DND-41 (cell line): ENCODE data around the gene GYG1.

Experiments used
- ATAC-seq: fragments of 200-7000 bp; cut with Tn5 transposase; 3 replicates; pipeline ENCODE4 v1.9.1; 2021; ENCODE audit warnings: low read depth; ENCODE audit not compliant: insufficient read depth
- DNase-seq: peaks from one replicate; pipeline ENCODE4 v3.0.0-alpha.2; 2020
- H2AFZ ChIP-seq: 2 replicates; pipeline ENCODE4 v1.6.0; 2012; ENCODE audit warnings: low read depth, low read length
- H3K27ac ChIP-seq: 2 replicates; pipeline ENCODE4 v1.5.1; 2012; ENCODE audit warnings: low read length, inconsistent platforms
- H3K27me3 ChIP-seq: fragments of 200-600 bp; sonication (generic); 2 replicates; pipeline ENCODE4 v1.6.0; 2012; ENCODE audit warnings: low read length, mild to moderate bottlenecking, inconsistent platforms; ENCODE audit not compliant: insufficient read depth, poor library complexity
- H3K36me3 ChIP-seq: 2 replicates; pipeline ENCODE4 v1.5.1; 2012; ENCODE audit warnings: low read length, inconsistent platforms; ENCODE audit not compliant: insufficient read depth
- H3K4me1 ChIP-seq: 2 replicates; pipeline ENCODE4 v1.5.1; 2012; ENCODE audit warnings: mild to moderate bottlenecking, low read length; ENCODE audit not compliant: insufficient read depth
- H3K4me2 ChIP-seq: 2 replicates; pipeline ENCODE4 v1.6.0; 2012; ENCODE audit warnings: mild to moderate bottlenecking, moderate library complexity, low read length, inconsistent platforms; ENCODE audit not compliant: insufficient read depth
- H3K4me3 ChIP-seq, 2 experiments: fragments of 200-600 bp in 1 of 2; shearing (Covaris generic) in 1 of 2; 2 replicates each; pipeline ENCODE4 v1.5.1; 2012 to 2016; ENCODE audit warnings: inconsistent platforms in 2 of 2, low read length in 2 of 2, mild to moderate bottlenecking in 2 of 2, low read depth in 1 of 2, moderate library complexity in 1 of 2
- H3K79me2 ChIP-seq: 2 replicates; pipeline ENCODE4 v1.6.0; 2012; ENCODE audit warnings: low read length, inconsistent platforms; ENCODE audit not compliant: insufficient read depth
- H3K9ac ChIP-seq: 2 replicates; pipeline ENCODE4 v1.6.0; 2012; ENCODE audit warnings: low read depth, mild to moderate bottlenecking, inconsistent platforms, low read length, moderate library complexity
- H3K9me3 ChIP-seq: 2 replicates; pipeline ENCODE4 v1.5.1; 2012; ENCODE audit warnings: low read length, moderate library complexity, mild to moderate bottlenecking, inconsistent platforms; ENCODE audit not compliant: insufficient read depth, severe bottlenecking
- H4K20me1 ChIP-seq: 2 replicates; pipeline ENCODE4 v1.6.0; 2012; ENCODE audit warnings: low read length; ENCODE audit not compliant: insufficient read depth
- EZH2 ChIP-seq: IDR thresholded peaks from 3 replicates; pipeline ENCODE4 v1.6.1; 2012; ENCODE audit warnings: borderline replicate concordance, low read depth, mild to moderate bottlenecking, moderate library complexity, low read length, inconsistent platforms; ENCODE audit not compliant: severe bottlenecking
- TF ChIP-seq, protein P1 (sequence below): IDR thresholded peaks from 2 replicates; pipeline ENCODE4 v1.5.1; 2012; ENCODE audit warnings: borderline replicate concordance, low read length, moderate library complexity, mild to moderate bottlenecking; ENCODE audit not compliant: poor library complexity, severe bottlenecking; ENCODE audit errors: extremely low read depth

GYG1 gene

DNA sequence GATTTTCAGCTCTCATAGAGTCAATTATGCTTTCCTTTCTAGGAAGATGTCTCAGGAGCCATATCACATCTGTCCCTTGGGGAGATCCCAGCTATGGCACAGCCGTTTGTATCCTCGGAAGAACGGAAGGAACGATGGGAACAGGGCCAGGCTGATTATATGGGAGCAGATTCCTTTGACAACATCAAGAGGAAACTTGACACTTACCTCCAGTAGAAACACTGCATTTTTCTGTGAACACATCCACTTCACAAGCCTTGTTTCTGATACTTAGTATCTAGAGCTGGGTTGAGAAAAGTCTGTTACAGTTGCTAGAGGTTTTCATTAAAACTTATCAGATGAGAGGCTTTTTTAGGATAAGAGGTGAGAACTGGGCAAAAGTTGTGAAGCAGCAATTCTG is 35.4 kb downstream of the GYG1 start:
- H3K4me3 ChIP-seq, result no peak overlapping the region
- H2AFZ ChIP-seq, result no peak overlapping the region
- ATAC-seq (no peak), DNase-seq (no peak)
- peaks cover 64% of the 10 kb centered on the region; the same call in 1 of the 2 replicates for H3K36me3 ChIP-seq
- H3K4me1 ChIP-seq, result no peaks in the 10 kb centered on the region
- no peaks in the 10 kb centered on the region for H3K27me3 ChIP-seq
- no peaks in the 10 kb centered on the region for H4K20me1 ChIP-seq
- H3K27ac ChIP-seq, result no peak overlapping the region
- no peaks in the 10 kb centered on the region for H3K9me3 ChIP-seq
- no peaks in the 10 kb centered on the region for H3K79me2 ChIP-seq
- no peak overlapping the region for H3K4me2 ChIP-seq
- TF ChIP-seq EZH2, result no peak
- TF ChIP-seq, protein P1, sequence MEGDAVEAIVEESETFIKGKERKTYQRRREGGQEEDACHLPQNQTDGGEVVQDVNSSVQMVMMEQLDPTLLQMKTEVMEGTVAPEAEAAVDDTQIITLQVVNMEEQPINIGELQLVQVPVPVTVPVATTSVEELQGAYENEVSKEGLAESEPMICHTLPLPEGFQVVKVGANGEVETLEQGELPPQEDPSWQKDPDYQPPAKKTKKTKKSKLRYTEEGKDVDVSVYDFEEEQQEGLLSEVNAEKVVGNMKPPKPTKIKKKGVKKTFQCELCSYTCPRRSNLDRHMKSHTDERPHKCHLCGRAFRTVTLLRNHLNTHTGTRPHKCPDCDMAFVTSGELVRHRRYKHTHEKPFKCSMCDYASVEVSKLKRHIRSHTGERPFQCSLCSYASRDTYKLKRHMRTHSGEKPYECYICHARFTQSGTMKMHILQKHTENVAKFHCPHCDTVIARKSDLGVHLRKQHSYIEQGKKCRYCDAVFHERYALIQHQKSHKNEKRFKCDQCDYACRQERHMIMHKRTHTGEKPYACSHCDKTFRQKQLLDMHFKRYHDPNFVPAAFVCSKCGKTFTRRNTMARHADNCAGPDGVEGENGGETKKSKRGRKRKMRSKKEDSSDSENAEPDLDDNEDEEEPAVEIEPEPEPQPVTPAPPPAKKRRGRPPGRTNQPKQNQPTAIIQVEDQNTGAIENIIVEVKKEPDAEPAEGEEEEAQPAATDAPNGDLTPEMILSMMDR, result no peak
- H3K9ac ChIP-seq, result no peak overlapping the region

- no peaks in the 10 kb centered on the region for H4K20me1 ChIP-seq
- no peak overlapping the region for H3K4me3 ChIP-seq
- no peak overlapping the region for H3K27ac ChIP-seq
- no peaks in the 10 kb centered on the region for H3K27me3 ChIP-seq
- no peak overlapping the region for H2AFZ ChIP-seq
- no peaks in the 10 kb centered on the region for H3K4me1 ChIP-seq
- ATAC-seq (no peak), DNase-seq (no peak)
- H3K4me2 ChIP-seq, result no peak overlapping the region
- H3K79me2 ChIP-seq, result no peaks in the 10 kb centered on the region
- peaks cover 89% of the 10 kb centered on the region for H3K36me3 ChIP-seq
- TF ChIP-seq, protein P1, result no peak
- no peak for TF ChIP-seq EZH2
- no peak overlapping the region for H3K9ac ChIP-seq
- no peaks in the 10 kb centered on the region for H3K9me3 ChIP-seq
Observed at GRCh38 chr3:149031096-149031495, 39.8 kb downstream of the GYG1 start.

DNA sequence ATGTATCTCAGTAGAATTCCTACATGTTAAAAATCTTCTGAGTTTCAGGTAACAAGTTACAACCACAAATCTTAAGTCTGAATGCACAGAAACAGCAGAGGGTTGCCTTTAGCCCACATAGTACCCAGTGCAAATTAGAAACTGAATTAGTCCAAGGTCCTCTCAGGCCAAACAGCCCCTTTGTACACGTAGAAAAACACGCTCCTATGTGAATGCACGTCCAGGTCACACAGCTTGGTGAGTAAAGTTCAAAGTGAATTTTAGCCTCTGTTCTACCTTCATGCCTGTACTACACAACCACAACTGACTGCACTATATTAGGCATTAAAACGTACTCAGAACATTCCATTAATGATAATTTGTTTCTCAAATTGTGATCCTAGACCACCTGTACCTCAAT is 46.3 kb downstream of the GYG1 start:
- Histone ChIP-seq H3K9me3 (no peaks in the 10 kb centered on the region), H3K4me3 (no peak overlapping the region), H3K4me1 (no peaks in the 10 kb centered on the region), H3K4me2 (no peak overlapping the region), H2AFZ (no peak overlapping the region), H3K27me3 (no peaks in the 10 kb centered on the region), H3K27ac (no peak overlapping the region), H3K79me2 (no peaks in the 10 kb centered on the region), H4K20me1 (no peaks in the 10 kb centered on the region), H3K9ac (no peak overlapping the region), H3K36me3 (peaks cover 89% of the 10 kb centered on the region)
- no peak for DNase-seq
- TF ChIP-seq EZH2, result no peak
- TF ChIP-seq, protein P1, result no peak
- ATAC-seq, result no peak

DNA sequence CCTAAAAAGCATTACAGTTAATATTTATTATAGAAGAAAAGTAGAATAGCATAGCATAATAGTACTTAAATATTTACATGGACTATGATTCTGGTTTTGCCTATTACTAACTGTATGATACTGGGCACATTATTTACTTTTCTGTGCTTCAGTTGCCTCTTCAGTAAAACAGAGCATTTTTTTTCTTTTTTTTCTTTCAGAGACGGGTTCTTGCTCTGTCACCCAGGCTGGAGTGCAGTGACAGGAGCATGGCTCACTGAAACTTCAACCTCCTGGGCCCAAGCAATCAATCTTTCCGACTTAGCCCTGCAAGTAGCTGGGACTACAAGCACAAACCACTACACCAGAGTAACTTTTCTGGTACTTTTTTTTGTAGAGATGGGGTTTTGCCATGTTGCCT is 47.0 kb downstream of the GYG1 start:
- Histone ChIP-seq H3K27ac (no peak overlapping the region), H3K9me3 (no peaks in the 10 kb centered on the region), H3K9ac (no peak overlapping the region), H3K36me3 (peaks cover 90% of the 10 kb centered on the region), H3K4me3 (no peak overlapping the region), H2AFZ (no peak overlapping the region), H3K4me1 (no peaks in the 10 kb centered on the region), H3K4me2 (no peak overlapping the region), H4K20me1 (no peaks in the 10 kb centered on the region), H3K27me3 (no peaks in the 10 kb centered on the region), H3K79me2 (no peaks in the 10 kb centered on the region)
- TF ChIP-seq EZH2, result no peak
- TF ChIP-seq, protein P1, result no peak
- no peak for DNase-seq
- ATAC-seq, result no peak
